NCI-H774 (cell line): ENCODE measurements around the gene RNF167.
A peak's percentile ranks its signal among the peaks of the same experiment; 100 is the strongest.

Source experiments
- DNase-seq: peaks from one replicate; lab custom pipeline; 2025; lab: John Stamatoyannopoulos, UW

The RNF167 gene

GRCh38 chr17:4938688-4939545 lies 1.2 kb upstream of the RNF167 start:
- no peak for DNase-seq

- DNase-seq = no peak
These were observed 597 bp upstream of the RNF167 start for GRCh38 chr17:4939546-4939795.

GRCh38 chr17:4940555-4941318 lies 669 bp downstream of the RNF167 start:
- DNase-seq = no peak

GRCh38 chr17:4941319-4941610 lies 1.2 kb downstream of the RNF167 start:
- DNase-seq = no peak

- DNase-seq = no peak
These were observed 2.9 kb downstream of the RNF167 start for GRCh38 chr17:4942760-4943508.

- DNase-seq = no peak
These were observed 4.1 kb downstream of the RNF167 start for GRCh38 chr17:4944163-4944553.

- no peak for DNase-seq
These were observed 4.6 kb downstream of the RNF167 start for GRCh38 chr17:4944554-4945175.

- DNase-seq = no peak
These were observed 5.3 kb downstream of the RNF167 start for GRCh38 chr17:4945176-4945943.

GRCh38 chr17:4945944-4946280 lies 5.8 kb downstream of the RNF167 start:
- DNase-seq = no peak

GRCh38 chr17:4946312-4946976 lies 6.4 kb downstream of the RNF167 start:
- DNase-seq = no peak

- no peak for DNase-seq
These were observed 6.9 kb downstream of the RNF167 start for GRCh38 chr17:4947010-4947410.

GRCh38 chr17:4947411-4948165 lies 7.5 kb downstream of the RNF167 start:
- DNase-seq = no peak

- peak; percentile 62 for DNase-seq
These were observed 8.3 kb downstream of the RNF167 start, which contains the start of gene PFN1 for GRCh38 chr17:4948166-4948930. Gene PFN1 (minus strand): TSS chr17:4948530. CDS start chr17:4948394, 136 bp downstream.

GRCh38 chr17:4948931-4949320 lies 8.9 kb downstream of the RNF167 start:
- peak; percentile 62 for DNase-seq

- no peak for DNase-seq
These were observed 9.4 kb downstream of the RNF167 start for GRCh38 chr17:4949321-4950074.

GRCh38 chr17:4950075-4950745 lies 10.1 kb downstream of the RNF167 start:
- DNase-seq = peak; percentile 23

- no peak for DNase-seq
These were observed 10.7 kb downstream of the RNF167 start, which contains the start of gene ENO3 for GRCh38 chr17:4950746-4951204. Gene ENO3 (plus strand): TSS chr17:4951119. CDS start chr17:4951830, 711 bp downstream.

GRCh38 chr17:4951486-4951885 lies 11.4 kb downstream of the RNF167 start:
- no peak for DNase-seq
